Esophagus muscularis mucosa (tissue), 4 donors: ENCODE results near the gene B3GNT8.

Experiments
- EP300 ChIP-seq: sonication (generic); formaldehyde crosslinking; IDR thresholded peaks from one replicate; pipeline ENCODE4 v1.6.1; 2017; ENCODE audit warnings: antibody characterized with exemption
- POLR2A ChIP-seq: fragments of 450-650 bp; IDR thresholded peaks from one replicate; pipeline ENCODE4 v1.6.1; 2017; ENCODE audit warnings: antibody characterized with exemption, moderate library complexity, mild to moderate bottlenecking, low read depth
- POLR2AphosphoS5 ChIP-seq, 2 donors: sonication (generic); formaldehyde crosslinking; IDR thresholded peaks; one replicate each; pipeline ENCODE4 v1.6.1; 2017; ENCODE audit warnings: antibody characterized with exemption in 2 of 2
- TF ChIP-seq, protein P1 (sequence below), 3 experiments: fragments of 200-600 bp in 2 of 3; fragments of 450-650 bp in 1 of 3; sonication (generic) in 2 of 3; IDR thresholded peaks; one replicate each; pipeline ENCODE4 v1.5.1; 2017 to 2019; ENCODE audit warnings: antibody characterized with exemption in 3 of 3, mild to moderate bottlenecking in 2 of 3, moderate library complexity in 1 of 3

DNA sequence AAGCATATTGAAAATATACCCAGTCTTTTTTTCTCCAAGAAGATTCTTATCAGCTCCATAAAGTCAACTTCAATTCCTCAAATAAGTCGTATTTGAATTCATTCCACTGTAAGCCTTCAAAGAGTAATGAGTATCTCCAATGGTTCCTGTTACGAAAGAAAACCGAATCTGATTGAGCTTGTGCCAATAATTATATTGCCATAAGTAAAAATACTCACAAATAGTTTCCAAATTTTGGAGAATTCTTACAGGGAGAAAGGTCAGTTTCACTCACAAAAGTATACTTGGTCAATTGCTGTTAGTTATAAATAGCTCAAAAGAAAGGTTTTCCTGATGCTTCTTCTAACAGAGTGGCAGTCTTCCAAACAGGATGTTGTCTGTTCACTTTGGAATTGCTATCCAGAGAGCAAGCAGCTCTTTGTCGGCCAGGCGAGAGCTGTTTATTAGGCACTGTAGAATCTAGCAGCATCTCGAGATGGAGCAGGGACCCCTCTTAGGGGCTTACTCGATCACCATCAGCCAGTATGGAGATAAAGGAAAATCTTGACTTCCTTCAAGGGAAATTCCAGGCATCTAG, 29.3 kb upstream of the B3GNT8 start:
- TF ChIP-seq POLR2AphosphoS5 (IDR thresholded peaks at IDR 0.05) = no peak
- TF ChIP-seq, protein P1, sequence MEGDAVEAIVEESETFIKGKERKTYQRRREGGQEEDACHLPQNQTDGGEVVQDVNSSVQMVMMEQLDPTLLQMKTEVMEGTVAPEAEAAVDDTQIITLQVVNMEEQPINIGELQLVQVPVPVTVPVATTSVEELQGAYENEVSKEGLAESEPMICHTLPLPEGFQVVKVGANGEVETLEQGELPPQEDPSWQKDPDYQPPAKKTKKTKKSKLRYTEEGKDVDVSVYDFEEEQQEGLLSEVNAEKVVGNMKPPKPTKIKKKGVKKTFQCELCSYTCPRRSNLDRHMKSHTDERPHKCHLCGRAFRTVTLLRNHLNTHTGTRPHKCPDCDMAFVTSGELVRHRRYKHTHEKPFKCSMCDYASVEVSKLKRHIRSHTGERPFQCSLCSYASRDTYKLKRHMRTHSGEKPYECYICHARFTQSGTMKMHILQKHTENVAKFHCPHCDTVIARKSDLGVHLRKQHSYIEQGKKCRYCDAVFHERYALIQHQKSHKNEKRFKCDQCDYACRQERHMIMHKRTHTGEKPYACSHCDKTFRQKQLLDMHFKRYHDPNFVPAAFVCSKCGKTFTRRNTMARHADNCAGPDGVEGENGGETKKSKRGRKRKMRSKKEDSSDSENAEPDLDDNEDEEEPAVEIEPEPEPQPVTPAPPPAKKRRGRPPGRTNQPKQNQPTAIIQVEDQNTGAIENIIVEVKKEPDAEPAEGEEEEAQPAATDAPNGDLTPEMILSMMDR (IDR thresholded peaks at IDR 0.05) = no peak
- TF ChIP-seq POLR2A = no peak
- TF ChIP-seq EP300 = no peak
